ENCODE measurements around the gene NHS.
"Not testable (repeated sequence)": the region's sequence is repeated elsewhere in the genome, so short reads cannot be mapped to it uniquely, and the experiment has no call there.

NHS gene

DNA sequence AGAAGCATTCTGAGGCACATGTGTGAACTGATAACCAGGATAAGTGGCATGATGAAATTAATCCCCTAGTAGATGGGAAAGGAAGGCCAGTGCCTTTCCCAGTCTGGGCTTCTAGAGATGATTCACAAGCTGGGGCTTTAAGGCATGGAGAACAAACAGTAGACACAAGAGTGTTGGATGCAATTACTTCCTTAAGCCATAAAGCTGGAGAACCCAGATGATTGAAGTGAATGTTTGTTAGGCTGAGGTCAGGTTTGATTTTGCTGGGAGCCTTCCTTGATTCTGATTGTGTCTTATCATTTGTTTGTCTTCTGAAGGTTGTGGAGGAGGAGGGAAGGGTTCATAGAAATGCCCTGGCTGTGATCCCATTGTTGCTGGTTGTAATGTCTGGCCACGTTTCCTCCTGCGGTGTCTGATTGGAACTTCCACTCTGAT lies 125.2 kb downstream of the NHS start:
- Histone ChIP-seq H3K9ac (no peak overlapping the region), H3K27ac (no peak overlapping the region), H3K79me2 (ENCODE audit: insufficient read depth, low read depth) (no peaks in the 10 kb centered on the region), H4K20me1 (ENCODE audit: insufficient read depth) (no peaks in the 10 kb centered on the region), H3K4me1 (ENCODE audit: low read depth, poor library complexity, severe bottlenecking) (no peaks in the 10 kb centered on the region), H2AFZ (ENCODE audit: low read depth) (no peak overlapping the region), H3K36me3 (ENCODE audit: insufficient read depth) (no peaks in the 10 kb centered on the region), H3K4me3 (IDR thresholded peaks at IDR 0.05; ENCODE audit: insufficient read depth, low read depth, low read length) (no peak overlapping the region), H3K27me3 (ENCODE audit: insufficient read depth, low read depth) (no peaks in the 10 kb centered on the region), H3K4me2 (no peak overlapping the region)
- TF ChIP-seq, protein P1, sequence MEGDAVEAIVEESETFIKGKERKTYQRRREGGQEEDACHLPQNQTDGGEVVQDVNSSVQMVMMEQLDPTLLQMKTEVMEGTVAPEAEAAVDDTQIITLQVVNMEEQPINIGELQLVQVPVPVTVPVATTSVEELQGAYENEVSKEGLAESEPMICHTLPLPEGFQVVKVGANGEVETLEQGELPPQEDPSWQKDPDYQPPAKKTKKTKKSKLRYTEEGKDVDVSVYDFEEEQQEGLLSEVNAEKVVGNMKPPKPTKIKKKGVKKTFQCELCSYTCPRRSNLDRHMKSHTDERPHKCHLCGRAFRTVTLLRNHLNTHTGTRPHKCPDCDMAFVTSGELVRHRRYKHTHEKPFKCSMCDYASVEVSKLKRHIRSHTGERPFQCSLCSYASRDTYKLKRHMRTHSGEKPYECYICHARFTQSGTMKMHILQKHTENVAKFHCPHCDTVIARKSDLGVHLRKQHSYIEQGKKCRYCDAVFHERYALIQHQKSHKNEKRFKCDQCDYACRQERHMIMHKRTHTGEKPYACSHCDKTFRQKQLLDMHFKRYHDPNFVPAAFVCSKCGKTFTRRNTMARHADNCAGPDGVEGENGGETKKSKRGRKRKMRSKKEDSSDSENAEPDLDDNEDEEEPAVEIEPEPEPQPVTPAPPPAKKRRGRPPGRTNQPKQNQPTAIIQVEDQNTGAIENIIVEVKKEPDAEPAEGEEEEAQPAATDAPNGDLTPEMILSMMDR (conservative IDR thresholded peaks at IDR 0.05; ENCODE audit: low read depth, low read length) = no peak

DNA sequence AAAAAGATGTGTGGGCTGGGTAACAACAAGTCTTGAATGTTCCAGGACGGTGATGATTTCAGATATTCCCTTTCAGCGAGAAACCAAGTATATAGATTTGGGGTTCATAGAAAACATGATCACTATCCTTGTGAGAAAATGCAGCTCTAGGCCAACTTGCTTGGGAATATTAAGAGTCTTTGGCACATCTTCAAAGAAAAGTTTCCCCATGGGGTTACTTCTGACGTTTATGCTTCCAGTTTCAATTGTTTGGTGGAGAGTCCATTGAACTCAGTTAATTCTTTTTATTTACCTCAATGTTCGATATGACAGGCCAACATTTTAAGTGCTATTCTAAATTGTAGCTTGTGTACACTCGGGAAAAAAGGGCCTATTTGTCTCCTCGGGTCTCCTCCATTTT lies 126.7 kb downstream of the NHS start:
- Histone ChIP-seq H3K4me3 (IDR thresholded peaks at IDR 0.05; ENCODE audit: insufficient read depth, low read depth, low read length) (no peak overlapping the region), H3K36me3 (ENCODE audit: insufficient read depth) (no peaks in the 10 kb centered on the region), H3K79me2 (ENCODE audit: insufficient read depth, low read depth) (no peaks in the 10 kb centered on the region), H3K27me3 (ENCODE audit: insufficient read depth, low read depth) (no peaks in the 10 kb centered on the region), H4K20me1 (ENCODE audit: insufficient read depth) (no peaks in the 10 kb centered on the region), H3K4me2 (no peak overlapping the region), H3K27ac (no peak overlapping the region), H3K4me1 (ENCODE audit: low read depth, poor library complexity, severe bottlenecking) (no peaks in the 10 kb centered on the region), H2AFZ (ENCODE audit: low read depth) (no peak overlapping the region), H3K9ac (no peak overlapping the region)
- TF ChIP-seq, protein P1 (conservative IDR thresholded peaks at IDR 0.05; ENCODE audit: low read depth, low read length) = no peak

DNA sequence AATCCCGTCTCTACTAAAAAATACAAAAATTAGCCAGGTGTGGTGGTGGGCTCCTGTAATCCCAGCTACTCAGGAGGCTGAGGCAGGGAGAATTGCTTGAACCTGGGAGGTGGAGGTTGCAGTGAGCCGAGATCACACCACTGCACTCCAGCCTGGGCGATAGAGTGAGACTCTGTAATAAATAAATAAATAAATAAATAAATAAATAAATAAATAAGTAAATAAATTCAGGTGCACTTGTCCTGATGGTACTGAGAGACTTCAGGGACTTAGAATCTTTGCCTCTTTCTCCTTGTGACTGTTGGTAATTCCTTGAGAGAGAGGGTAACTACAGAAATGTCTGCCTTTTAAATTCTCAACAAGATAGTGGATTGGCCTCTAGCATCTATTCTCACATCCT lies 131.4 kb downstream of the NHS start:
- not testable (repeated sequence) for H3K27me3 ChIP-seq (ENCODE audit: insufficient read depth, low read depth); H3K79me2 ChIP-seq (ENCODE audit: insufficient read depth, low read depth); H2AFZ ChIP-seq (ENCODE audit: low read depth); H4K20me1 ChIP-seq (ENCODE audit: insufficient read depth); H3K4me2 ChIP-seq; H3K36me3 ChIP-seq (ENCODE audit: insufficient read depth); H3K27ac ChIP-seq; H3K9ac ChIP-seq; H3K4me3 ChIP-seq (IDR thresholded peaks at IDR 0.05; ENCODE audit: insufficient read depth, low read depth, low read length); H3K4me1 ChIP-seq (ENCODE audit: low read depth, poor library complexity, severe bottlenecking)

DNA sequence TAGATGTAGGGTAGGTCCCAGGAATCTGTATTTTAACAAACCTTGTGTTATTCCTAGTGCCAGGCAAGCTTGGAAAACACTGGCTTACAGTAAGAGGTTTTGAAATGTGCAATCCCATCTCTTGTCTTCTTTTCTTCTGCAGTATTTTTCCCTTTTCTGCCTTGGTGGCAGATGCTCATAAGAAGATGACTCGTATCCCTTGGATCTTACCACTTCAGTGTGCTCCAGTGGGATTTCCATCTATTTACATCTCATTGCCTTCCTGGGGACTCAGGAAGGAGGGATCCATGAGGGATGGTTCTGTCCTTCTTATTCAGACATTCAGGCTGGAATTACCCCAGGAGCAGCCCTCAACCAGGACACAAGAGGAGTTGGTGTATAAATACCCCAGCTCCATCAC lies 136.6 kb downstream of the NHS start:
- Histone ChIP-seq H3K27ac (no peak overlapping the region), H3K4me2 (no peak overlapping the region), H3K27me3 (ENCODE audit: insufficient read depth, low read depth) (no peaks in the 10 kb centered on the region), H4K20me1 (ENCODE audit: insufficient read depth) (no peaks in the 10 kb centered on the region), H3K79me2 (ENCODE audit: insufficient read depth, low read depth) (no peaks in the 10 kb centered on the region), H3K4me1 (ENCODE audit: low read depth, poor library complexity, severe bottlenecking) (no peaks in the 10 kb centered on the region), H3K9ac (no peak overlapping the region), H2AFZ (ENCODE audit: low read depth) (no peak overlapping the region), H3K4me3 (IDR thresholded peaks at IDR 0.05; ENCODE audit: insufficient read depth, low read depth, low read length) (no peak overlapping the region), H3K36me3 (ENCODE audit: insufficient read depth) (no peaks in the 10 kb centered on the region)
- TF ChIP-seq, protein P1 (conservative IDR thresholded peaks at IDR 0.05; ENCODE audit: low read depth, low read length) = no peak

DNA sequence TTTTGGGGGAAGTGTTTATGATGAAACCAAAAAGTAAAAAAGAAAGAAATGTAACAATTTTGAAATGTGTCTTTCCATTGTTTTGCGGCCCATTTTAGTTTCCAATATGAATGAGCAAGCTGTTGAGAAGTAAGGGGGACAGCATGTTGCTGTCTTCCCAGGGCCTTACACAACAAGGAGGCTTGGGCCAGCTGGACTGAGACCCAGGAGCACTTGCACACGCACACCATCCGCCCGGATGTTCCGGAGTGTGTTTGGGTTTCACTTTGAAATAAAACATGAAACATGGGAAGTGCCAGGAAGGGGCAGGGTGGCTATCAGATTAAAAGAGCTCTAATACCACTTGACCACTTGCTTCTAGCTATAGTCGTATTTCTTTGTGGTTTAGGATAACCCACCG lies 144.4 kb downstream of the NHS start:
- no peak overlapping the region for H2AFZ ChIP-seq (ENCODE audit: low read depth)
- no peaks in the 10 kb centered on the region for H4K20me1 ChIP-seq (ENCODE audit: insufficient read depth)
- no peak overlapping the region for H3K4me2 ChIP-seq
- no peak overlapping the region for H3K27ac ChIP-seq
- no peaks in the 10 kb centered on the region for H3K79me2 ChIP-seq (ENCODE audit: insufficient read depth, low read depth)
- no peak overlapping the region for H3K4me3 ChIP-seq (IDR thresholded peaks at IDR 0.05; ENCODE audit: insufficient read depth, low read depth, low read length)
- H3K27me3 ChIP-seq (ENCODE audit: insufficient read depth, low read depth) = no peaks in the 10 kb centered on the region
- peaks cover 12% of the 10 kb centered on the region for H3K4me1 ChIP-seq (ENCODE audit: low read depth, poor library complexity, severe bottlenecking)
- no peak overlapping the region for H3K9ac ChIP-seq
- TF ChIP-seq, protein P1 (conservative IDR thresholded peaks at IDR 0.05; ENCODE audit: low read depth, low read length) = no peak
- H3K36me3 ChIP-seq (ENCODE audit: insufficient read depth) = no peaks in the 10 kb centered on the region
